ENCODE data around the gene ADAMTS17.

The ADAMTS17 gene

GRCh38 chr15:100113351-100114080 is 228.3 kb downstream of the ADAMTS17 start:
- no peak for TF ChIP-seq CTCF (IDR thresholded peaks at IDR 0.05; ENCODE audit: borderline replicate concordance, insufficient read depth, low read depth, low read length)
- H3K4me3 ChIP-seq (ENCODE audit: low read depth, low read length): no peak overlapping the region

GRCh38 chr15:100112636-100113305 is 229.0 kb downstream of the ADAMTS17 start:
- no peak for TF ChIP-seq CTCF (IDR thresholded peaks at IDR 0.05; ENCODE audit: borderline replicate concordance, insufficient read depth, low read depth, low read length)
- no peak overlapping the region for H3K4me3 ChIP-seq (ENCODE audit: low read depth, low read length)

GRCh38 chr15:100112061-100112420 is 229.7 kb downstream of the ADAMTS17 start:
- TF ChIP-seq CTCF (IDR thresholded peaks at IDR 0.05; ENCODE audit: borderline replicate concordance, insufficient read depth, low read depth, low read length): no peak
- no peak overlapping the region for H3K4me3 ChIP-seq (ENCODE audit: low read depth, low read length)

- no peak for TF ChIP-seq CTCF (IDR thresholded peaks at IDR 0.05; ENCODE audit: borderline replicate concordance, insufficient read depth, low read depth, low read length)
These were observed 230.4 kb downstream of the ADAMTS17 start for GRCh38 chr15:100111125-100112060.

GRCh38 chr15:100109486-100110035 is 232.2 kb downstream of the ADAMTS17 start:
- no peak overlapping the region for H3K4me3 ChIP-seq (ENCODE audit: low read depth, low read length)
- TF ChIP-seq CTCF (IDR thresholded peaks at IDR 0.05; ENCODE audit: borderline replicate concordance, insufficient read depth, low read depth, low read length): no peak

More at GRCh38 chr15:100111125-100112060, 230.4 kb downstream of the ADAMTS17 start:
- no peak overlapping the region for H3K4me3 ChIP-seq (ENCODE audit: low read depth, low read length)

GRCh38 chr15:100108846-100109245 is 232.9 kb downstream of the ADAMTS17 start:
- no peak for TF ChIP-seq CTCF (IDR thresholded peaks at IDR 0.05; ENCODE audit: borderline replicate concordance, insufficient read depth, low read depth, low read length)
- no peak overlapping the region for H3K4me3 ChIP-seq (ENCODE audit: low read depth, low read length)

Measured in GM12875 (cell line).